NCI-H1930 (cell line): Measurements from ENCODE around the gene SUSD1.
A peak's percentile ranks its signal among the peaks of the same experiment; 100 is the strongest.
"Not testable (repeated sequence)": the region's sequence is repeated elsewhere in the genome, so short reads cannot be mapped to it uniquely, and the experiment has no call there.

Source experiments
- DNase-seq, 2 experiments: peaks; one replicate each; lab custom pipeline; 2025; lab: John Stamatoyannopoulos, UW

Gene SUSD1

GRCh38 chr9:112094948-112095681, 80.0 kb downstream of the SUSD1 start:
- no peak for DNase-seq

DNA sequence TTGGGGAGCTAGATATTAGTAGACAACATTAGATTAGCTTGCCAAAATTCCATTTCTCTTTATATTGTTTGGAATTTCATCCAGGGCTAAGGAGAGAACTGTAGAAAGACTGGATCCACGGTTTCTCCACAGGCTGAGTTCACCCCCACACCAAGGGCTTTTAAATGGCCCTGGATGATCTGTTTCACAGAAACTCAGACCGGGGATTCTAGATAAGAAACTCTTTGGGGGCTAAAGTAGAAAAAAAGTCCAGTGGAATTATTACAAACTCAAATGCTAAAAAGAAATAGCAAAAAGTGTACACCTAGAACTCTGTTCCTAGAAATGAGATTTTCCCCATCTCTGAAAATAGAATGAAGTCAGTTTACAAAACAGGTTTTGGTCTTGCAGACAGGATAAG, 80.9 kb downstream of the SUSD1 start:
- no peak for DNase-seq

- no peak for DNase-seq
Measured at GRCh38 chr9:112093870-112094216, 81.3 kb downstream of the SUSD1 start.

- no peak for DNase-seq
Measured at GRCh38 chr9:112093147-112093869, 81.8 kb downstream of the SUSD1 start.

DNA sequence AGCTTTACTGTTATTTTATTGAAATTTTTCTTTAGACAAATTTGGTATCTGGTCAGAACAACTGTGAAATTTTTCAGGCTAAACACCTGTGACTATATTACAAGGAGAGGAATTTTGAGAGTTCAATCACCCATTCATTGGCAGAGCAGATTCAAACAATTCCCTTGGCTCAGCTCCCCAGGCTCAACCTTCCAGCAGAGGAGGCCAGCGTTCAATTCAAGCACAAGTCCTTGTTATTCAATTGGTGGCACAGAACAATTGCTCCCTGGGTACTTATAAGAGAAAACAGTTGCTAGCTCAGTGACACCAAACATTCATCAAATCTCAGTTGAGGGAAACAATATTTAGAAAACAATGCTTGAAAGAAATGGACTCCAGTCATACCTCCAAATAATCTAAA, 83.3 kb downstream of the SUSD1 start:
- DNase-seq = peak; percentile 34 to 54

- DNase-seq = no peak
Measured at GRCh38 chr9:112087506-112087905, 87.6 kb downstream of the SUSD1 start.

DNA sequence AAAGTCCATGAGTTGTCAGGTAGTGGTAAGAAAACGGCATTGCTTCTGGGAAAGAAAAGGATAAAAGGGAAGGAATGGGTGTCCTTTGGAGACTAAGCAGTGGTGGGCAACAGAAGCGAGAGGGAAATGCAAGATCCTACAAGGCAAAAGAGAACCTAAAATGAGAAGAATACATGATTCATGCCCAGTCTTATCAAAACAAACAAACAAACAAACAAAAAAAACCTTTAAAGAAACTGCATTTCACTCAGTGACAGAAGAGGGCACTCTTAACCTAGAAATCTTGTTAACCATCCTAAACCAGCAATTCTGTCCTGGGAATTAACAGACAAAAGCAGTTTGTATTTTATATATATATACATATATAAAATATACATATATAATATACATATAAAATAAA, 88.5 kb downstream of the SUSD1 start:
- no peak for DNase-seq

DNA sequence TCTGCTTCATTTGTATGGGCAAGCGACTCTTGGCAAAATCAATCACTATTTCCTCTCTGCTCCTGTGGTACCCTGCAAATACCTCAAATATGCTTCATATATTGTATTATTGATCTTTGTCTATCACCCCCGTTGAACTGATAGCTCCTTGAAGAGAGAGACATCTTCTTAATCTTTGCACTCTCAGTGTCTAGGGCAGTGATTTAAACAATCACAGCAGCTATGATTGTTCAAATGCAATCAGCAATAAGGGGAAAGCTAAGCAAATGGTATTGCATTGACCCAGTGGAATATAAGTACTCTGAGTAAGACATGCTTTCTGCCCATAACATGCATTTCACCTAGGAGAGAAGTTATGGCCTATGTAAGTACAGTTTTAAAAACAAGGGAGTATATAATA, 90.2 kb downstream of the SUSD1 start:
- no peak for DNase-seq

DNA sequence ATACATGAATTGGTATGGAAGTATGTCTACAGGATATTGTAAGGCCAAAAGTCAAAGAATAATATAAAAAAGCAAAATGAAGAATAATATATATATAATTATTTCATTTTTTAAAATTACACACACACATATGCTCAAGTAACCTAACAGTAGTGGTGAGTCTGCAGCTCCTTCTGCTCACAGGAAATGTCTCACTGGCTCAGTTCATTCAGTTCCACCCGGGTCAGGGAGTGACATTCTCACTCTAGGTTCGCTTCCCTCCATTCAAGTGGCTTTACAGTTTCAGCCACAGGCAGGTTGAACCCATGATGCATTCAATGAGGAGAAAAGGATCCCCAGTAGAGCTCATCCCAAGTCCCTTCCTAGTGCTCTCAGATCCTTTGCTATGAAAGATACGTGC, 90.8 kb downstream of the SUSD1 start:
- DNase-seq = no peak

- no peak for DNase-seq
Measured at GRCh38 chr9:112081918-112082729, 93.0 kb downstream of the SUSD1 start.

GRCh38 chr9:112080831-112081542, 94.1 kb downstream of the SUSD1 start:
- DNase-seq = no peak

DNA sequence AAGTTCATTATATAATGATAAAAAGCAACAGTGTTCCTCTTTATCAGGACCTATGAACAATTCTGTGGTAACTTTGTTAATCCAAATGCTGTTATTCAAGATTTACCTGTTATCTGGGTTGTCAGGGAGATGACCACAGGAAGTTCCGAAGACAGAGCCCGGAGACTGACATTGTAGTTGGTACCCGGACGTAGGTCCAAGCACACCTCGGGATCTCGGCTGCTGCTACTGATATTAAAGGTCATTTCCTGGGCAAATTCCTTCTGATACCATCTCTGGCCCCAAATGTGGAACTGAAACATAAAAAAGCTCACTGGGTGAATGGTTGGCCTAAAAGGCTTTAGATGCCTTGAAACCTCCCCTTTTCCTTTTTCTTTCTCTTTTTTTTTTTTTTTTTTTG, 96.7 kb downstream of the SUSD1 start:
- no peak for DNase-seq

GRCh38 chr9:112076814-112077213, 98.3 kb downstream of the SUSD1 start:
- DNase-seq = no peak

DNA sequence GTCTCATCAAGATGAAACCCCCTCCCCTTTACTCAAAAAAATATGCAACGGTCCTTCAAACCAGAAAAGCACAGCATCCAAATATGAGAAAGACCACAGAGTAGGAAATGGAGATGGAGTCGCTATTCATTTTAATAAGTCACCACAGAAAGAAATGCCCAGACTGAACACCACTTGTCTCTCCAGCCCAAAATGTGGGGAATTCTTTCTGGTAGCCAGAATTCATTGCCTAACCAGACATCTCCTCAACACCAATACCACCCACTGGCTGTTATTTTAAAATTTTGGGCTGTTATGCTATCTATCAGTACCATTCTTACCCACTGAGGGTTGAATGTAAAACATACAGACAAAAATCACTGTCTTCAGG, 100.1 kb downstream of the SUSD1 start:
- no peak for DNase-seq

GRCh38 chr9:112074250-112075008, 100.7 kb downstream of the SUSD1 start:
- peak in 1 of 2 experiments; percentile 25 for DNase-seq

- DNase-seq = not testable (repeated sequence)
Measured at GRCh38 chr9:112073639-112074173, 101.4 kb downstream of the SUSD1 start.

GRCh38 chr9:112072721-112073638, 102.1 kb downstream of the SUSD1 start:
- DNase-seq = no peak

- no peak for DNase-seq
Measured at GRCh38 chr9:112069318-112070169, 105.6 kb downstream of the SUSD1 start.
